K562 (cell line): Measurements from ENCODE around the gene AMPD3. TPM values are rescaled to one million over a fixed set of nuclear protein-coding genes. Genes with fewer than 3 reads are reported as not detected.

Source experiments
- ATAC-seq: fragments of 200-7000 bp; cut with Tn5 transposase; 3 replicates; pipeline ENCODE4 v1.9.1; 2020; ENCODE audit warnings: moderate library complexity
- BruUV-seq: library from RNA; stranded (reverse); fragments of 400-500 nt; replicated peaks from 2 replicates; lab custom pipeline; 2021; lab: Mats Ljungman, UMichigan
- CTCF ChIA-PET: fragments of 300-600 bp; formaldehyde crosslinking; extraction: SDS; loops from one replicate; lab custom pipeline; 2021; ENCODE audit warnings: low intra/inter-chr PET ratio; lab: Yijun Ruan, JAX
- POLR2A ChIA-PET: fragments of 300-600, 350-650 bp; sonication (Branson Sonifier 250); formaldehyde crosslinking; extraction: SDS; loops from one replicate; lab custom pipeline; 2021; ENCODE audit warnings: antibody characterized with exemption, inconsistent platforms; lab: Yijun Ruan, JAX
- DNase-seq, 4 experiments: peaks; one replicate each; pipeline versions ENCODE4 v3.0.0 to v3.0.0-alpha.2; 2011 to 2018; ENCODE audit warnings: low spot score in 3 of 4, mixed read lengths in 3 of 4; ENCODE audit errors: extremely low read depth in 1 of 4
- FAIRE-seq: peaks from 2 replicates; lab custom pipeline; 2011; peaks lifted over from hg19 to GRCh38; lab: Jason Lieb, UNC
- H2AFZ ChIP-seq: 2 replicates; pipeline ENCODE4 v1.6.0; 2011; ENCODE audit warnings: low read depth, low read length, control low read depth, inconsistent platforms
- H3K27ac ChIP-seq: fragments of 200-600 bp; 3 replicates; pipeline ENCODE4 v1.8.0; 2011; ENCODE audit warnings: low read depth, mild to moderate bottlenecking, control low read depth, inconsistent platforms, low read length, moderate library complexity, mixed read lengths; ENCODE audit errors: extremely low read depth
- H3K27me3 ChIP-seq, 2 experiments: fragments of 300-600 bp in 1 of 2; 2 replicates in 1 of 2; 3 replicates in 1 of 2; pipeline versions ENCODE4 v1.6.0 to v1.8.0; 2011; ENCODE audit warnings: inconsistent platforms in 2 of 2, low read length in 2 of 2, mild to moderate bottlenecking in 1 of 2, mixed read lengths in 1 of 2, moderate library complexity in 1 of 2; ENCODE audit not compliant: control insufficient read depth in 2 of 2, insufficient read depth in 2 of 2
- H3K36me3 ChIP-seq: fragments of 300-600 bp; 3 replicates; pipeline ENCODE4 v1.8.0; 2011; ENCODE audit warnings: mild to moderate bottlenecking, low read length, inconsistent platforms; ENCODE audit not compliant: control insufficient read depth, insufficient read depth
- H3K4me1 ChIP-seq, 2 experiments: fragments of 200-600 bp in 1 of 2; replicated peaks in 1 of 2; 2 replicates in 1 of 2; 3 replicates in 1 of 2; pipeline versions ENCODE4 v1.5.1 to v1.8.0; 2011; ENCODE audit warnings: inconsistent platforms in 2 of 2, low read length in 2 of 2, mild to moderate bottlenecking in 1 of 2, mixed read lengths in 1 of 2, moderate library complexity in 1 of 2; ENCODE audit not compliant: control insufficient read depth in 2 of 2, insufficient read depth in 2 of 2
- H3K4me2 ChIP-seq: 2 replicates; pipeline ENCODE4 v1.6.1; 2011; ENCODE audit warnings: low read length, control low read depth, inconsistent platforms, mixed read lengths; ENCODE audit not compliant: insufficient read depth
- H3K4me3 ChIP-seq: fragments of 200-600 bp; sonication (generic), shearing (Covaris generic); 2 replicates; pipeline ENCODE4 v1.5.1; 2016; ENCODE audit warnings: control low read depth, inconsistent platforms
- H3K79me2 ChIP-seq: fragments of 200-600 bp; 3 replicates; pipeline ENCODE4 v1.8.0; 2011; ENCODE audit warnings: low read length, inconsistent platforms; ENCODE audit not compliant: control insufficient read depth, insufficient read depth
- H3K9ac ChIP-seq, 2 experiments: 2 replicates each; pipeline versions ENCODE4 v1.6.0 to v1.6.1; 2011; ENCODE audit warnings: low read depth in 2 of 2, low read length in 2 of 2, control low read depth in 1 of 2, inconsistent platforms in 1 of 2, mild to moderate bottlenecking in 1 of 2, mixed read lengths in 1 of 2; ENCODE audit not compliant: insufficient read depth in 1 of 2
- H3K9me1 ChIP-seq: one replicate; pipeline ENCODE4 v1.6.0; 2011; ENCODE audit warnings: inconsistent platforms, mild to moderate bottlenecking, low read length, moderate library complexity; ENCODE audit not compliant: control insufficient read depth, insufficient read depth
- H3K9me3 ChIP-seq: replicated peaks from 2 replicates; pipeline ENCODE4 v1.5.1; 2011; ENCODE audit warnings: low read depth, low read length, inconsistent platforms; ENCODE audit not compliant: control insufficient read depth, insufficient read depth
- H4K20me1 ChIP-seq: replicated peaks from 2 replicates; pipeline ENCODE4 v1.6.1; 2011; ENCODE audit warnings: low read length, inconsistent platforms, mixed read lengths; ENCODE audit not compliant: control insufficient read depth, insufficient read depth
- PRPF4 ChIP-seq: fragments of 200-400 bp; formaldehyde crosslinking; IDR thresholded peaks from one replicate; pipeline ENCODE4 v1.6.1; 2017; ENCODE audit warnings: low read length, low read depth, mild to moderate bottlenecking; ENCODE audit not compliant: insufficient read depth, poor library complexity, severe bottlenecking
- RBM15 ChIP-seq: fragments of 200-400 bp; formaldehyde crosslinking; IDR thresholded peaks from 2 replicates; pipeline ENCODE4 v1.6.1; 2018; ENCODE audit warnings: mild to moderate bottlenecking, low read length, moderate library complexity; ENCODE audit not compliant: insufficient read depth
- SREBF1 ChIP-seq: fragments of 150-350 bp; IDR thresholded peaks from 2 replicates; pipeline ENCODE4 v1.6.1; 2014; ENCODE audit warnings: antibody characterized with exemption, low read depth, low read length, borderline replicate concordance
- ZSCAN32 ChIP-seq: fragments of 450-650 bp; formaldehyde crosslinking; IDR thresholded peaks from 2 replicates; pipeline ENCODE4 v1.4.0; 2020; ENCODE audit warnings: mild to moderate bottlenecking, moderate library complexity
- in situ Hi-C: fragments of 300-500 bp; cut with MboI; formaldehyde crosslinking; loops from 4 replicates; pipeline ENCODE4 v1.15.0; 2018; ENCODE audit warnings: inconsistent platforms, mixed read lengths
- intact Hi-C: fragments of 100-400 bp; cut with micrococcal nuclease; formaldehyde crosslinking; loops from 2 replicates; pipeline ENCODE4 v1.14.2; 2022
- polyA plus RNA-seq, 8 experiments: library from polyadenylated mRNA; depleted of rRNA in 4 of 8; stranded (reverse) in 5 of 8; unstranded in 3 of 8; fragments of >200 nt; fragmentation: Nextera tagmentation in 2 of 8; fragmentation: Illumina TruSeq in 1 of 8; extraction: Ambion mirVana in 2 of 8; extraction: Trizol in 1 of 8; gene quantifications; 2 replicates each; pipeline versions ENCODE4 v1.2.1 to v1.2.3, GENCODE V29; 2011 to 2014; ENCODE audit warnings: inconsistent platforms in 1 of 8, missing spikeins in 1 of 8
- total RNA-seq, 7 experiments: library from RNA; depleted of rRNA in 6 of 7; stranded (reverse); fragments of >200 nt in 6 of 7; fragmentation: Illumina TruSeq in 2 of 7; extraction: Trizol in 2 of 7; gene quantifications; 2 replicates each; pipeline versions ENCODE4 v1.2.1 to v1.2.3, GENCODE V29; 2011 to 2021; ENCODE audit warnings: low replicate concordance in 1 of 7
- TF ChIP-seq, protein P1 (sequence below): fragments of 250-450 bp; sonication (Bioruptor Pico); IDR thresholded peaks from 2 replicates; pipeline ENCODE4 v1.8.0; 2022; ENCODE audit warnings: inconsistent platforms
- TF ChIP-seq, protein P2 (sequence below): sonication (generic); formaldehyde crosslinking; IDR thresholded peaks from 2 replicates; pipeline ENCODE4 v1.8.0; 2022; ENCODE audit warnings: missing genetic modification reagents, mild to moderate bottlenecking, moderate library complexity, borderline replicate concordance
- TF ChIP-seq, protein P3 (sequence below), 2 experiments: fragments of 450-650 bp in 1 of 2; sonication (generic) in 1 of 2; formaldehyde crosslinking in 1 of 2; IDR thresholded peaks in 1 of 2; conservative IDR thresholded peaks in 1 of 2; 2 replicates each; pipeline versions ENCODE4 v1.6.1 to v1.8.1; 2016 to 2023; ENCODE audit warnings: mild to moderate bottlenecking in 2 of 2, moderate library complexity in 2 of 2, inconsistent platforms in 1 of 2, missing genetic modification reagents in 1 of 2

Gene AMPD3
- total and polyA plus RNA-seq, 9 of the 15 experiments (the other 6 are each of a cell fraction or from before 2014, with no cell fraction given), result 4.4 to 23.6 (median 11.2) TPM

DNA sequence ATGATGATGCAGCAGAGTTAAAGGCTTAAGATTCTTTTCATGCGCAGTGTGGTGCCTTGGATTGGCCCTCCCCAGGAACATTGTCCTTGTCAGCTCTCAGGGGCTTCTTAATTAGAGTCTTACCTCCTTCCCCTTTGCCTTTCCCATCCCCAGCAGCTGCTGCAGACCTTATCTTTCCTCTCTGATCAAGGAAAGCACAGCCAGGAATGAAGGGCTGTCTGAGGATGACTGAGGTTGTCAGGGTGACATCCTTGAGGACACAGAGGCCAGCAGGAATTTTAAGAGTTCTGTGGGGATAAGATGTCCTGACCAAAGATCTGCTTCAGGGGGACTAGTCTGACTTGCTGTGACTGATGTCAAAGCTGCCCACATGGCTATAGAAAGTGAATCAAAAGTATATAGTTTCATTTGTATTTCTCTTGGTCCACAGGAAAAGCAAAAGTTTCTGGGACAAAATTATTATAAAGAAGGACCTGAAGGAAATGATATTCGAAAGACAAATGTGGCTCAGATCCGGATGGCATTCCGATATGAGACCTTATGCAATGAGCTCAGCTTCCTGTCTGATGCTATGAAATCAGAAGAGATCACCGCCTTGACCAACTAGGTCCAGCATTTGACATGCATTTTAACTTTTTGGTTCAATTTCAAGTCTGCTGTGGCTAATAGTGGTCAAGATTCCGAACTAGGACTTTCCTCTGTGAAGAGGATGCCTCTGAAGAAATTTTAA lies 50.4 kb downstream of the AMPD3 start (continued):
- TF ChIP-seq, protein P1, sequence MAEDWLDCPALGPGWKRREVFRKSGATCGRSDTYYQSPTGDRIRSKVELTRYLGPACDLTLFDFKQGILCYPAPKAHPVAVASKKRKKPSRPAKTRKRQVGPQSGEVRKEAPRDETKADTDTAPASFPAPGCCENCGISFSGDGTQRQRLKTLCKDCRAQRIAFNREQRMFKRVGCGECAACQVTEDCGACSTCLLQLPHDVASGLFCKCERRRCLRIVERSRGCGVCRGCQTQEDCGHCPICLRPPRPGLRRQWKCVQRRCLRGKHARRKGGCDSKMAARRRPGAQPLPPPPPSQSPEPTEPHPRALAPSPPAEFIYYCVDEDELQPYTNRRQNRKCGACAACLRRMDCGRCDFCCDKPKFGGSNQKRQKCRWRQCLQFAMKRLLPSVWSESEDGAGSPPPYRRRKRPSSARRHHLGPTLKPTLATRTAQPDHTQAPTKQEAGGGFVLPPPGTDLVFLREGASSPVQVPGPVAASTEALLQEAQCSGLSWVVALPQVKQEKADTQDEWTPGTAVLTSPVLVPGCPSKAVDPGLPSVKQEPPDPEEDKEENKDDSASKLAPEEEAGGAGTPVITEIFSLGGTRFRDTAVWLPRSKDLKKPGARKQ (CRISPR knock-in tag), result no peak
- no peak for TF ChIP-seq ZSCAN32 (CRISPR knock-in tag)
- TF ChIP-seq, protein P2, sequence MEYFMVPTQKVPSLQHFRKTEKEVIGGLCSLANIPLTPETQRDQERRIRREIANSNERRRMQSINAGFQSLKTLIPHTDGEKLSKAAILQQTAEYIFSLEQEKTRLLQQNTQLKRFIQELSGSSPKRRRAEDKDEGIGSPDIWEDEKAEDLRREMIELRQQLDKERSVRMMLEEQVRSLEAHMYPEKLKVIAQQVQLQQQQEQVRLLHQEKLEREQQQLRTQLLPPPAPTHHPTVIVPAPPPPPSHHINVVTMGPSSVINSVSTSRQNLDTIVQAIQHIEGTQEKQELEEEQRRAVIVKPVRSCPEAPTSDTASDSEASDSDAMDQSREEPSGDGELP (CRISPR knock-in tag), result no peak
- no peak for TF ChIP-seq SREBF1

DNA sequence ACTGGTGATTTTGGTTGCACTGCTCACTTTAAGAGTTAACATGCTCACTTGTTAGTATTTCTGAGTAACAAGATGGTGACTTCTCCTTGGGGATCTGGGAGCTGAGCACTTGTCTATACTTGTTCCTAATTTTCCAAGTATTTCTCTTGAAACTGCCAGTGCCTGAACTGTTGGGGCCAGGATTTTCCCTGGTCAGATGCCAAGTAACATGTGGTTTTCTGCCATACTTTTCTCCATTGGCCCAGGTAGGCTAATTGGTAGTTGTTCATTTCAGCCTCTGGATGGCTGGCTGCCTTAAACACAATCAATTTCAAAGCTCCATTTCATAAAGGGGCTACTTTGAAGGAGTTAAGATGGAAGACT lies 50.9 kb downstream of the AMPD3 start:
- TF ChIP-seq PRPF4 (no peak), RBM15 (no peak)
- TF ChIP-seq, protein P3, sequence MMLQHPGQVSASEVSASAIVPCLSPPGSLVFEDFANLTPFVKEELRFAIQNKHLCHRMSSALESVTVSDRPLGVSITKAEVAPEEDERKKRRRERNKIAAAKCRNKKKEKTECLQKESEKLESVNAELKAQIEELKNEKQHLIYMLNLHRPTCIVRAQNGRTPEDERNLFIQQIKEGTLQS (IDR thresholded peaks at IDR 0.05), result no peak
- TF ChIP-seq, protein P3 (CRISPR knock-in tag; conservative IDR thresholded peaks at IDR 0.05), result no peak
- TF ChIP-seq, all 486 proteins: peak for 0
- no TSS peak for BruUV-seq
- no peak for DNase-seq
- H4K20me1 ChIP-seq, result no peaks in the 10 kb centered on the region
- ChIA-PET CTCF (no interaction called here), POLR2A (interaction anchor here (0.7 to 1.6 kb wide), 3 partner anchors 8 to 21 kb away, joined by 3 to 5 read pairs (median 3); no protein-coding TSS in a partner anchor)
- no peaks in the 10 kb centered on the region for H3K9me1 ChIP-seq
- peaks cover 55% of the 10 kb centered on the region for H3K36me3 ChIP-seq
- in situ Hi-C loops, result loop anchor here (25.0 kb wide), 1 partner anchor 231 kb away; no protein-coding TSS in a partner anchor
- no peaks in the 10 kb centered on the region for H3K9me3 ChIP-seq
- H3K9ac ChIP-seq, result no peak overlapping the region
- no peak overlapping the region for H3K27ac ChIP-seq
- intact Hi-C loops, result no loop called here
- no peaks in the 10 kb centered on the region for H3K79me2 ChIP-seq
- ATAC-seq, result no peak
- no peak overlapping the region for H2AFZ ChIP-seq
- H3K4me3 ChIP-seq, result no peak overlapping the region
- H3K27me3 ChIP-seq, result no peaks in the 10 kb centered on the region
- H3K4me2 ChIP-seq, result no peak overlapping the region
- no peaks in the 10 kb centered on the region for H3K4me1 ChIP-seq
- FAIRE-seq, result no peak
